ENCODE results near the gene SYNDIG1.

SYNDIG1 gene

GRCh38 chr20:24658920-24659660 lies 189.7 kb downstream of the SYNDIG1 start:
- no peak for DNase-seq (ENCODE audit: low read depth in 2 of 2)

DNA sequence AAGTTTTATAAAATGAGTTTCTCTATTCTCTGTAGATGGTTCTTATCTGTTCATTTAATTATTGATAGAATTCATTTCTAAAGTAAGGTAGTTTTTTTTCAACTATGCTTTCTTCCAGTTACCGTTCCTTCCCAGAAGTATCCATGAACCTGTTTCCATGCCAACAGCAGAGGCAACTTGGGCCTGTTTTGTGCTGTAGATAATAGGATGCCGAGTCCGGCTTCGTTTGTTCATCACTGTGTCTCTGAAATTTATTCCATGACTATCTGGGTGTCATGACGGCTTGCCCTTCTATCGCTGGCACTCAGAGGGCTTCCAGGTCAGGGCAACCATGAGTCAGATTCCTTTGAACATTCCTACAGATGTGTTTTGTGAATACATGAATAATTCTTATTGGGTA lies 190.4 kb downstream of the SYNDIG1 start:
- DNase-seq (ENCODE audit: low read depth in 2 of 2): no peak

DNA sequence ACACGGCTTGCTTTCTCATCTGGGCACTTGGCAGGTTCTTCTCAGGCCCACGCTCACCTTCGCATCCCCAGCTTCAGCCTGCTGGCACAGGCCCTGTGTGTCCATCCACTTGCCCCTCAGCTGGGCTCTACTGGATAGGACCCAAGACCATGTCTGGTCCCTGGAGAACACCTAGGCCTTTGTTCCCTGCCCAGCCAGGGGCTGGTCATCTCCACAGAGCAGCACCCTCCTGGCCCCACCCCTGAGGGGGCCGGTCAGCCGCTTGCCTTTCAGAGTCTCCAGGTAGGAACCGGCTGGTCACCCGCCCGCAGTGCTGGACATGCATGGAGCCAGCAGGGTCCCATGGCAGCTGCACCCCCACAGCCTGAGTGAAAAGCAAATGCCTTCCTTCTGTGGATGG lies 191.2 kb downstream of the SYNDIG1 start:
- DNase-seq (ENCODE audit: low read depth in 2 of 2): no peak

GRCh38 chr20:24661255-24661654 lies 191.8 kb downstream of the SYNDIG1 start:
- DNase-seq (ENCODE audit: low read depth in 2 of 2): no peak

- DNase-seq (ENCODE audit: low read depth in 2 of 2): no peak
Observed at GRCh38 chr20:24662322-24662721, 192.9 kb downstream of the SYNDIG1 start.

GRCh38 chr20:24662752-24663365 lies 193.4 kb downstream of the SYNDIG1 start:
- DNase-seq (ENCODE audit: low read depth in 2 of 2): no peak

DNA sequence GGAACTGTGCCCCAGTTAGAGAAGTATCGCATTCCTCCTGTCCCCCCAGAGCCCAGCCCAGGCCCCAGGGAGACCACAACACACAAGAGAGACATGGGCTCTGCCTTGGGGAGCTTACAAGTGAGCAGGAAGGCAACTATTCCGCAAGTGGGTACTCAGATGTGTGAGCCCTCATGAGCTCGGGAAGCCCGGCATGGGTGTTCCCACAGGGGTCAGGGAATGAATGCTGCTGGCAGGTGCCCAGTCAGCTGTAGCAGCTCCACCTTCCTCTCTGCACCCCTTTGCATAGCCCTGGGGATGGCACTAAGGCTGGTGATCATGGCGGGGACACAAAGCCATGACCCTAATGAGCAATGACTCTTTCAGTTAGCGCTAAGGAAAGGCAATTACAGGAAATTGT lies 194.1 kb downstream of the SYNDIG1 start:
- DNase-seq (ENCODE audit: low read depth in 2 of 2): no peak

DNA sequence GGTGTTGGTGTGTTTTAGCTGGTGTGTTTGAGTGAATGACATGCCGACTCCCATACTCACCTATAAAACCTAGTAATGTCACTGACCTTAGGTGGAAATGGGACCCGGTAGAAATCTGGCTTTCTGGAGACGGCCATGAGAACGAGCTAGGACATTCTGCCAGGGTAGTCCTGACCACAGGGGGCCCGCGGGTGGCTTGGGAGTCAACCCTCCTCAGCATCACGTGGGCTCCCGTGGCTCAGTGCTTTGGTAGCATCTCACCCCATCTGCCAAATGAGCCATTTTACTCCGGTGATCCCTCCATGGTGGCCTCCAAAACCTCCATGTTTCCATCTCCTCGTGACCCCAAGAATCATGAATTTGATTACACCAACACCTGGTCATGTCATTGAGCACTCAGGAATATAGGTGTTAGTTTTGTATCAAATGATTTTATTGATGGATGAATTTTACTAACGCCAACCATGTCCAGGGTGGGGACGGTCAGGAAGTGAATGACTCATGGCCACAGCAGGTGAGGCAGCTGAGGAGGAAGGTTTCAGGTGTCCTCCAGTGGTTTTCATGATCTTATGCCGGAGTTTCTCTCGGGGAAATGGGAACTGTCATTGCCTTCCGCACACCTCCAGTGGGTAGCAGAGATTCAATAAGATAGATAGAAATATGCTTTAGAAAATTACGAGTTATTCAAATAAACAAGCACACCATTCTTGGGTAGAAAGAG lies 195.0 kb downstream of the SYNDIG1 start:
- no peak for DNase-seq (ENCODE audit: low read depth in 2 of 2)

- DNase-seq (ENCODE audit: low read depth in 2 of 2): no peak
Observed at GRCh38 chr20:24665196-24665595, 195.8 kb downstream of the SYNDIG1 start.

DNA sequence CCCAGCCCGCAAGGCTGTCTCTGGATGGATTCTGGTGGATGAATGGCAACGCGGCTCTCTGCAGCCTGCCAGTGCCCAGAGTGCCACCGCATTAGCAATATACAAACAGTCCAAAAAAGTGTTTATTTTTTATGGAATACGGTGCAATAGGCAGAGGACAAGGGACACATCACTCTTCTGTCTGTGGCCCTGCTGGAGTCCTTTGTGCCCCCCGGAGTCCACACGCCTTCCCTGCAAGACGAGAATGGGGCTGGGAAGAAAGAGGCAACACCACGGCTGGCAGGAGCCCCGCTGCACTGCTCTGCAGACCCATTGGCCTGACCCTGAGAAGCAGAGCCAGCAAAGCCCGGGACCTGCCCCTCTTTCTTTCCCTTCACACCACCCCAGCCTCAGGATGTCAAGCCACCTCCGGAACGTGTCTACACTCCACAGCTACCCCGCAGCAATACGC lies 196.3 kb downstream of the SYNDIG1 start:
- DNase-seq (ENCODE audit: low read depth in 2 of 2): no peak

- no peak for DNase-seq (ENCODE audit: low read depth in 2 of 2)
Observed at GRCh38 chr20:24667689-24668383, 198.4 kb downstream of the SYNDIG1 start.

DNA sequence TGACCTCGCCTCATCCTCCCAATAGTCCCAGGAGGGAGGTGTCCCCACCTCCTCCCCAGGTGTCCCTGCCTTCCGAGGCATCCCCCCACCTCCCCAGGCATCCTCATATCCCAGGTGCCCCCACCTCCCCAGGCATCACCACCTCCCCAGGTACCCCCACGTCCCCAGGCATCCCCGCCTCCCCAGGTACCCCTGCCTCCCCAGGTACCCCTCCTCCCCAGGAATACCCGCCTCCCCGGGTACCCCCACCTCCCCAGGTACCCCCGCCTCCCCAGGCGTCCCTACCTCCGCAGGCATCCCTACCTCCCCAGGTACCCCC lies 198.9 kb downstream of the SYNDIG1 start:
- no peak for DNase-seq (ENCODE audit: low read depth in 2 of 2)

DNA sequence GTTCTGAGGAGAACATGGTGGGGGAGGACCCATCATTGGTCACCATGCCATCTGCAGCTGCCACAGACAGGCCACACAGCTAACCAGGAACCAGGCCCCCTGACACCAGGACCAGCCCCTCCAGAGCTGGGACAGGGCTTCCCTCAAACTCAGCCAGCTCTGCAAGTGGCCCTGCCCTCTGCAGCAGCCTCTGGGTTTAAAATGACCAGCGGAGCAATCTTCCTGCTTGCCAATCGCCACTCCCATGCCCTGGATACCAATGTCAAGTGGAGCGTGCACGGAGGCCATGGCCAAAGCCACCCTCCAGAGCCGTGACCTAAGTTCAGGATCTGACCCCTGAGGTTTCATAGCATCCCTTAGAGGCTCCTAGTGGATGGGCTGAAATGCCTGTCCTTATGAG lies 199.4 kb downstream of the SYNDIG1 start:
- DNase-seq (ENCODE audit: low read depth in 2 of 2): no peak

GRCh38 chr20:24669701-24670100 lies 200.3 kb downstream of the SYNDIG1 start:
- DNase-seq (ENCODE audit: low read depth in 2 of 2): no peak

DNA sequence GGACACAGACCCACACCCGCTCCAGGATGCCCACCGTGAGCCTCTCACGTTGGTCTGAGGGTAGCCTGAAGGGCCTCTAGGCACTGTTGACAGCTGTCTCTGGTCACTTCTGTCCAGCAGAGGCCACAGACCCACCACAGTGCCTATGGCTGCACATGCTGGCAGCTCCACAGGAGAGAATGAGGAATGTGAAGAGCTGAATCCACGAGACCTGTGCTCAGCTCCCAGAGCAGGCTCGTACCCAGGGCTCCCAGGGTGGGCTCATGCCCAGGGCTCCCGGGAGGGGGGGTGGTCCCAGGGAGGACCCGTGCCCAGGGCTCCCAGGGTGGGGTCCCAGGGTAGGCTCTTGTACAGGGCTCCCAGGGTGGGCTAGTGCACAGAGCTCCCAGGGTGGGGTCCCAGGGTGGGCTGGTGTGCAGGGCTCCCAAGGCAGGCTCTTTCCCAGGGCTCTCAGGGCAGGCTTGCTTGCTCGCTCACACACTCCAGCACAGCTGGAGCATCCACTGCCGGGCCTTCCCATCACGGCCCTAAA lies 201.0 kb downstream of the SYNDIG1 start:
- no peak for DNase-seq (ENCODE audit: low read depth in 2 of 2)

- DNase-seq (ENCODE audit: low read depth in 2 of 2): no peak
Observed at GRCh38 chr20:24670981-24671380, 201.6 kb downstream of the SYNDIG1 start.

GRCh38 chr20:24672181-24672880 lies 202.9 kb downstream of the SYNDIG1 start:
- DNase-seq (ENCODE audit: low read depth in 2 of 2): no peak

DNA sequence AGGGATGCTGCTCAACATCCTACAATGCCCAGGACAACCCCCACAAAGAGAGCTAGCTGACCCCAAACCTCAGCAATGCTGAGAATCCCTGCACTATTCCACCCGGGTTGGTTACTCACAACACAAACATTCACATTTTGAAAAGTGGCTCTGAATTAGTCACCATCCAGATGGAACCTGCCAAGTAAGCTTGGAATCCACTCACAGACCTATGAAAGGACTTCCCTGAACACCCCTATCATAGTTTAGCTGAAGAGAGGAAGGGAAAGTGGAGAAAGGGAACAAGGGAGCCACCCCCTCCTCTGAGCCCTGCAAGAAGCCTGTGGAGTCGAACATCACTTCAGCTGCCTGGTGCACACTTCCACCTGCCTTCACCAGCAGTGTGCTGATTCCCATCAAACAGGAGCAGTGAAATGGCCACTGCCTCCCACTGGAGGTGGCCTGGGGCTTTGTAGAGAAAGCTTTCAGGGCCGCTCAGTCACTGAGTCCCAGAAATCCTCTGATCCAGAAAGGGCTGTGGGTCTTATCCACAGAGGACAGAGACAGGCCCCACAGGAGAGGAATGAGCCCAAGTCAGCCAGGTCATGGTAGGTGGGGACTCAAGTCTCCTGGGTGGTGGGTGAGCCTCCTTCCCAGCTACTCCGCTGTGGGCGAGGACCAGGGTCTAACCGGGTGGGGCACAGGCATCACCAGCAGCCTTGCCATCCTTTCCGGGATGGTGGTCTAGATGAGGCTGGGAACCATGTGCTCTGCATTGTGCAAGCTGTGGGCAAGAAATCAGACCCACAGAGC lies 203.7 kb downstream of the SYNDIG1 start:
- DNase-seq (ENCODE audit: low read depth in 2 of 2): no peak

- DNase-seq (ENCODE audit: low read depth in 2 of 2): no peak
Observed at GRCh38 chr20:24673678-24674570, 204.5 kb downstream of the SYNDIG1 start.

Data from stimulated activated CD4-positive, alpha-beta T cell treated with anti-CD3 and anti-CD28 coated beads, Interleukin-4, amount 100 ng/mL, for 48 hours (primary cell).